ENCODE results near the gene DNAJC21. TPM values are rescaled to one million over a fixed set of nuclear protein-coding genes. Genes with fewer than 3 reads are reported as not detected.

Gene DNAJC21
- total RNA-seq, 1 experiment from 2014 or later, result 34.7 TPM

GRCh38 chr5:34900652-34901051 lies 28.7 kb upstream of the DNAJC21 start:
- Histone ChIP-seq H3K9me3 (ENCODE audit: control insufficient read depth in 1 of 2, insufficient read depth in 1 of 2, low read depth in 1 of 2, low read length in 2 of 2) (no peaks in the 10 kb centered on the region), H3K27ac (ENCODE audit: low read depth, low read length) (no peak overlapping the region), H3K4me1 (ENCODE audit: control insufficient read depth in 1 of 2, insufficient read depth in 2 of 2, low read length in 2 of 2) (no peaks in the 10 kb centered on the region), H3K4me3 (replicated peaks in 1 of 2; ENCODE audit: low read depth in 1 of 2, low read length in 2 of 2) (no peak overlapping the region), H3K9me2 (ENCODE audit: insufficient read depth) (no peaks in the 10 kb centered on the region), H3K36me3 (ENCODE audit: control insufficient read depth in 1 of 2, insufficient read depth in 2 of 2, low read length in 2 of 2) (no peaks in the 10 kb centered on the region), H4K20me1 (ENCODE audit: insufficient read depth) (no peaks in the 10 kb centered on the region), H3K27me3 (ENCODE audit: insufficient read depth, low read length) (no peaks in the 10 kb centered on the region), H3K4me2 (ENCODE audit: low read length) (no peak overlapping the region), H2AFZ (ENCODE audit: low read depth, low read length, poor library complexity, severe bottlenecking) (no peak overlapping the region), H3K9ac (ENCODE audit: low read length) (no peak overlapping the region), H3K79me2 (ENCODE audit: insufficient read depth, low read length) (no peaks in the 10 kb centered on the region)
- TF ChIP-seq ZNF274 (IDR thresholded peaks at IDR 0.05; ENCODE audit: low read depth, low read length) (no peak), EZH2phosphoT487 (IDR thresholded peaks at IDR 0.05; ENCODE audit: borderline replicate concordance) (no peak), RAD21 (IDR thresholded peaks at IDR 0.05; ENCODE audit: low read depth) (no peak), SP1 (IDR thresholded peaks at IDR 0.05; ENCODE audit: low read depth) (no peak), EZH2 (IDR thresholded peaks at IDR 0.05) (no peak), ZFX (IDR thresholded peaks at IDR 0.05) (no peak), ZBTB33 (IDR thresholded peaks at IDR 0.05; ENCODE audit: extremely low read depth, insufficient replicate concordance, low read length) (no peak), CEBPB (IDR thresholded peaks at IDR 0.05; ENCODE audit: low read depth) (no peak), ELF1 (IDR thresholded peaks at IDR 0.05; ENCODE audit: borderline replicate concordance, low read depth) (no peak), SRF (IDR thresholded peaks at IDR 0.05; ENCODE audit: low read depth) (no peak), POLR2A (IDR thresholded peaks at IDR 0.05; ENCODE audit: borderline replicate concordance, extremely low read depth, insufficient read depth, insufficient read length) (no peak), EGR1 (IDR thresholded peaks at IDR 0.05; ENCODE audit: low read depth) (no peak), JUND (IDR thresholded peaks at IDR 0.05) (no peak), TCF7L2 (IDR thresholded peaks at IDR 0.05; ENCODE audit: borderline replicate concordance, extremely low read depth, insufficient read depth, insufficient read length) (no peak), CBX3 (IDR thresholded peaks at IDR 0.05; ENCODE audit: low read depth) (no peak), ATF3 (IDR thresholded peaks at IDR 0.05) (no peak), POLR2AphosphoS5 (IDR thresholded peaks at IDR 0.05; ENCODE audit: low read depth, low read length) (no peak), MAX (IDR thresholded peaks at IDR 0.05) (no peak), FOSL1 (IDR thresholded peaks at IDR 0.05; ENCODE audit: low read depth) (no peak)
- TF ChIP-seq, protein P1, sequence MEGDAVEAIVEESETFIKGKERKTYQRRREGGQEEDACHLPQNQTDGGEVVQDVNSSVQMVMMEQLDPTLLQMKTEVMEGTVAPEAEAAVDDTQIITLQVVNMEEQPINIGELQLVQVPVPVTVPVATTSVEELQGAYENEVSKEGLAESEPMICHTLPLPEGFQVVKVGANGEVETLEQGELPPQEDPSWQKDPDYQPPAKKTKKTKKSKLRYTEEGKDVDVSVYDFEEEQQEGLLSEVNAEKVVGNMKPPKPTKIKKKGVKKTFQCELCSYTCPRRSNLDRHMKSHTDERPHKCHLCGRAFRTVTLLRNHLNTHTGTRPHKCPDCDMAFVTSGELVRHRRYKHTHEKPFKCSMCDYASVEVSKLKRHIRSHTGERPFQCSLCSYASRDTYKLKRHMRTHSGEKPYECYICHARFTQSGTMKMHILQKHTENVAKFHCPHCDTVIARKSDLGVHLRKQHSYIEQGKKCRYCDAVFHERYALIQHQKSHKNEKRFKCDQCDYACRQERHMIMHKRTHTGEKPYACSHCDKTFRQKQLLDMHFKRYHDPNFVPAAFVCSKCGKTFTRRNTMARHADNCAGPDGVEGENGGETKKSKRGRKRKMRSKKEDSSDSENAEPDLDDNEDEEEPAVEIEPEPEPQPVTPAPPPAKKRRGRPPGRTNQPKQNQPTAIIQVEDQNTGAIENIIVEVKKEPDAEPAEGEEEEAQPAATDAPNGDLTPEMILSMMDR (IDR thresholded peaks at IDR 0.05 in 2 of 3, conservative IDR thresholded peaks at IDR 0.05 in 1 of 3; ENCODE audit: borderline replicate concordance in 1 of 3, insufficient read depth in 1 of 3, low read depth in 2 of 3, low read length in 2 of 3), result no peak
- ChIA-PET POLR2A (no interaction called here), CTCF (interaction anchor here (1.2 kb wide), 1 partner anchor 377 kb away, joined by 3 read pairs; no protein-coding TSS in a partner anchor), RAD21 (ENCODE audit: low non-redundant PET in 1 of 2, low total read pairs in 2 of 2, uncharacterized antibody in 2 of 2, unreplicated experiment in 2 of 2) (no interaction called here)
- no peak for ATAC-seq
- intact Hi-C loops (cut with micrococcal nuclease), result no loop called here
- no TSS peak for BruUV-seq (replicated peaks)
- DNase-seq (ENCODE audit: low read depth, low spot score), result no peak
